Endothelial cell (in vitro differentiated cells): ENCODE data around the gene GNA14. TPM values are rescaled to one million over a fixed set of nuclear protein-coding genes. Genes with fewer than 3 reads are reported as not detected.

Source experiments
- DNase-seq: peaks from one replicate; pipeline ENCODE4 v3.0.0; 2021; ENCODE audit warnings: low spot score
- H3K27ac Mint-ChIP-seq: one replicate; pipeline ENCODE4 v1.8.0; 2021; ENCODE audit warnings: mixed read lengths, inconsistent platforms; ENCODE audit not compliant: unreplicated experiment
- H3K27me3 Mint-ChIP-seq: one replicate; pipeline ENCODE4 v1.8.0; 2021; ENCODE audit warnings: mild to moderate bottlenecking, moderate library complexity, mixed read lengths, inconsistent platforms; ENCODE audit not compliant: unreplicated experiment
- H3K36me3 Mint-ChIP-seq: one replicate; pipeline ENCODE4 v1.8.0; 2021; ENCODE audit warnings: mild to moderate bottlenecking, low read depth, mixed read lengths, inconsistent platforms; ENCODE audit not compliant: unreplicated experiment
- H3K4me1 Mint-ChIP-seq: one replicate; pipeline ENCODE4 v1.8.0; 2021; ENCODE audit warnings: mild to moderate bottlenecking, mixed read lengths, inconsistent platforms; ENCODE audit not compliant: unreplicated experiment
- H3K4me3 Mint-ChIP-seq: one replicate; pipeline ENCODE4 v1.8.0; 2021; ENCODE audit warnings: mild to moderate bottlenecking, mixed read lengths, inconsistent platforms; ENCODE audit not compliant: unreplicated experiment
- H3K9me3 Mint-ChIP-seq: one replicate; pipeline ENCODE4 v1.8.0; 2021; ENCODE audit warnings: mixed read lengths, inconsistent platforms; ENCODE audit not compliant: unreplicated experiment
- CTCF ChIP-seq: fragments of 200-600 bp; sonication (generic); IDR thresholded peaks from one replicate; pipeline ENCODE4 v1.5.0; 2021; ENCODE audit warnings: antibody characterized with exemption; ENCODE audit not compliant: unreplicated experiment
- total RNA-seq: library from RNA; stranded (reverse); fragmentation: NEBNext Ultra II Directional; extraction: Animal tissue kit (Norgen Biotek cat#: 25700); gene quantifications from one replicate; pipeline ENCODE4 v1.2.1, GENCODE V29; 2021; ENCODE audit not compliant: unreplicated experiment

Gene GNA14
- total RNA-seq, 1 donor from 2014 or later = 10.6 TPM

- no peak overlapping the region for H3K27ac Mint-ChIP-seq
- H3K27me3 Mint-ChIP-seq = peaks cover 2% of the 10 kb centered on the region
- peaks cover 27% of the 10 kb centered on the region for H3K4me1 Mint-ChIP-seq
- no peak for TF ChIP-seq CTCF
- no peaks in the 10 kb centered on the region for H3K9me3 Mint-ChIP-seq
- H3K4me3 Mint-ChIP-seq = no peak overlapping the region
- H3K36me3 Mint-ChIP-seq = peaks cover 5% of the 10 kb centered on the region
- no peak for DNase-seq
These were observed 115.5 kb downstream of the GNA14 start for GRCh38 chr9:77532607-77533006.

DNA sequence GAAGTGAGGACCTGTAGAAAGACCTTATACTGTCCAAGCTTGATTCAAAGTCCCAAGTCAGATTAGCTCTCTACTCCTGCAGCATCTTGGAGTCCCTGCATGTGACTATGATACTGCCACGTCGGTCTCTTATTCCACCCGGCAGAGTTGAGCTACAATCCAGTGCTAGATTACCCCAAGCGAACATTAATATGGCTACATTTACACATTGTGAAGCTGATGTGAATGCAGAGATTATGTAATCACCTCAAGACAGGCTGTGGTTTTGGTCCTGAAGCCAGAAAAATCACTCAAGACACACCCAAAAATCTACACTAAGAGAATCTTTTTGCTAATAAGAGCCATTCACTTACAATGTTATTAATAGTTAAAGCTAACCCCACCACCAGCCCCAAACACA lies 116.7 kb downstream of the GNA14 start:
- H3K4me3 Mint-ChIP-seq = no peak overlapping the region
- no peak for DNase-seq
- peaks cover 9% of the 10 kb centered on the region for H3K36me3 Mint-ChIP-seq
- no peak overlapping the region for H3K27ac Mint-ChIP-seq
- H3K4me1 Mint-ChIP-seq = peaks cover 26% of the 10 kb centered on the region
- TF ChIP-seq CTCF = no peak
- H3K9me3 Mint-ChIP-seq = no peaks in the 10 kb centered on the region
- peaks cover 2% of the 10 kb centered on the region for H3K27me3 Mint-ChIP-seq

- H3K4me1 Mint-ChIP-seq = peaks cover 4% of the 10 kb centered on the region
- no peak overlapping the region for H3K4me3 Mint-ChIP-seq
- no peaks in the 10 kb centered on the region for H3K9me3 Mint-ChIP-seq
- peaks cover 8% of the 10 kb centered on the region for H3K36me3 Mint-ChIP-seq
- DNase-seq = no peak
- H3K27me3 Mint-ChIP-seq = peaks cover 2% of the 10 kb centered on the region
- H3K27ac Mint-ChIP-seq = no peak overlapping the region
- TF ChIP-seq CTCF = no peak
These were observed 124.2 kb downstream of the GNA14 start for GRCh38 chr9:77523891-77524290.

DNA sequence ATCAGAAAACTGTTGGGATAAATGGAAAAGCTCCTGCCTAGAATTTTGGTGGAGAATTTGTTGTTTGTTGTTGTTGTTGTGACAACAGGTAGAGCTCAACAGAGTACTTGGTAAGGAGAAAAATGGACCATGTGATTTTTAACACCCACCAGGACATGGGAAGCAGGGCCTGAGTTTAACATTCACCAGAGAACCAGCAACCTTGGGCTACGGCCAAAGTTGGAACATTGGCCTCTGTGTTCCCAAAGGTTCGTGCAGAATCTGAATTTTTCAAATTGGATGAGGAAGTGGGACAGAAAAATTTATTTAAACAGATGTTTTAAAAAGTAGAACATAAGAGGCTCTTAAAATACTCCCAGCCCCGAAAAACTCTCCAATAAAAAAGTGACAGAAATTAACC lies 127.0 kb downstream of the GNA14 start:
- Mint-ChIP-seq H3K4me1 (peaks cover 9% of the 10 kb centered on the region), H3K36me3 (peaks cover 2% of the 10 kb centered on the region), H3K27ac (no peak overlapping the region), H3K9me3 (no peaks in the 10 kb centered on the region), H3K4me3 (no peak overlapping the region), H3K27me3 (no peaks in the 10 kb centered on the region)
- no peak for DNase-seq
- TF ChIP-seq CTCF = no peak

GRCh38 chr9:77518688-77519087 lies 129.4 kb downstream of the GNA14 start:
- Mint-ChIP-seq H3K27me3 (peaks cover 5% of the 10 kb centered on the region), H3K9me3 (no peaks in the 10 kb centered on the region), H3K4me3 (no peak overlapping the region), H3K4me1 (peaks cover 26% of the 10 kb centered on the region), H3K36me3 (no peaks in the 10 kb centered on the region), H3K27ac (no peak overlapping the region)
- no peak for DNase-seq
- TF ChIP-seq CTCF = no peak
